B cell (primary cell): ENCODE results near the gene CAPZB. TPM values are rescaled to one million over a fixed set of nuclear protein-coding genes. Genes with fewer than 3 reads are reported as not detected.

ENCODE experiments used
- ATAC-seq: fragments of 200-7000 bp; cut with Tn5 transposase; one replicate; pipeline ENCODE4 v1.10.0; 2021; ENCODE audit warnings: low read depth, mild to moderate bottlenecking, moderate number of reproducible peaks, moderate library complexity
- CTCF ChIA-PET: fragments of 350-600 bp; sonication (Branson Sonifier 250); formaldehyde crosslinking; loops from one replicate; lab custom pipeline; 2021; ENCODE audit warnings: antibody characterized with exemption, inconsistent platforms; lab: Charles Lee
- POLR2A ChIA-PET: fragments of 350-600 bp; sonication (Branson Sonifier 250); formaldehyde crosslinking; loops from one replicate; lab custom pipeline; 2021; ENCODE audit warnings: antibody characterized with exemption; lab: Charles Lee
- DNase-seq: peaks from one replicate; pipeline ENCODE4 v3.0.0; 2013
- H2AFZ ChIP-seq: 2 replicates; pipeline ENCODE4 v1.6.1; 2012; ENCODE audit warnings: mild to moderate bottlenecking, low read depth, low read length; ENCODE audit not compliant: insufficient read depth, poor library complexity, severe bottlenecking
- H3K27ac ChIP-seq, 2 donors: 1 replicate in 1 of 2; 2 replicates in 1 of 2; pipeline ENCODE4 v1.5.1; 2012 to 2013; ENCODE audit warnings: low read length in 2 of 2, mild to moderate bottlenecking in 2 of 2, moderate library complexity in 1 of 2
- H3K27me3 ChIP-seq, 4 experiments: fragments of 200-600 bp in 1 of 4; sonication (generic) in 1 of 4; replicated peaks in 1 of 4; 1 replicate in 2 of 4; 2 replicates in 2 of 4; pipeline versions ENCODE4 v1.6.1 to v1.7.0; 2013 to 2016; ENCODE audit warnings: low read length in 3 of 4, mild to moderate bottlenecking in 2 of 4, mixed read lengths in 1 of 4, moderate library complexity in 1 of 4; ENCODE audit not compliant: insufficient read depth in 4 of 4, control insufficient read depth in 3 of 4; ENCODE audit errors: control extremely low read depth in 1 of 4
- H3K36me3 ChIP-seq, 2 experiments: replicated peaks in 1 of 2; 1 replicate in 1 of 2; 2 replicates in 1 of 2; pipeline versions ENCODE4 v1.6.1 to v1.7.1; 2013; ENCODE audit warnings: low read length in 1 of 2; ENCODE audit not compliant: insufficient read depth in 2 of 2, control insufficient read depth in 1 of 2; ENCODE audit errors: control extremely low read depth in 1 of 2, extremely low read depth in 1 of 2
- H3K4me1 ChIP-seq, 2 donors: fragments of 200-600 bp in 1 of 2; sonication (generic) in 1 of 2; 1 replicate in 1 of 2; 2 replicates in 1 of 2; pipeline versions ENCODE4 v1.5.1 to v1.6.1; 2013 to 2017; ENCODE audit warnings: low read length in 2 of 2; ENCODE audit not compliant: control insufficient read depth in 2 of 2, insufficient read depth in 2 of 2
- H3K4me2 ChIP-seq: replicated peaks from 2 replicates; pipeline ENCODE3; 2012; ENCODE audit warnings: mild to moderate bottlenecking, low read depth, low read length; ENCODE audit not compliant: poor library complexity, severe bottlenecking
- H3K4me3 ChIP-seq, 5 experiments: fragments of 200-600 bp in 1 of 5; sonication (generic) in 1 of 5; 1 replicate in 3 of 5; 2 replicates in 2 of 5; pipeline versions ENCODE4 v1.5.1 to v1.7.0; 2011 to 2016; ENCODE audit warnings: low read length in 4 of 5, mild to moderate bottlenecking in 4 of 5, low read depth in 2 of 5, control low read depth in 1 of 5, moderate library complexity in 1 of 5; ENCODE audit not compliant: insufficient read depth in 1 of 5; ENCODE audit errors: control extremely low read depth in 1 of 5, extremely low read depth in 1 of 5
- H3K79me2 ChIP-seq: fragments of 200-600 bp; sonication (generic); one replicate; pipeline ENCODE4 v1.6.0; 2016; ENCODE audit warnings: low read length; ENCODE audit not compliant: control insufficient read depth, insufficient read depth
- H3K9ac ChIP-seq: fragments of 200-600 bp; sonication (generic); 2 replicates; pipeline ENCODE4 v1.6.1; 2017; ENCODE audit warnings: mild to moderate bottlenecking, low read length, moderate library complexity
- H3K9me3 ChIP-seq, 3 donors: one replicate each; pipeline versions ENCODE4 v1.6.1 to v1.7.1; 2013; ENCODE audit warnings: low read length in 2 of 3; ENCODE audit not compliant: control insufficient read depth in 2 of 3, insufficient read depth in 1 of 3; ENCODE audit errors: control extremely low read depth in 1 of 3
- H4K20me1 ChIP-seq: 2 replicates; pipeline ENCODE4 v1.6.0; 2012; ENCODE audit warnings: mild to moderate bottlenecking, low read length; ENCODE audit not compliant: insufficient read depth, control insufficient read depth, poor library complexity, severe bottlenecking
- H3K27ac Mint-ChIP-seq: one replicate; pipeline ENCODE4 v1.8.0; 2021; ENCODE audit warnings: mixed read lengths
- H3K27me3 Mint-ChIP-seq: one replicate; pipeline ENCODE4 v1.8.0; 2021; ENCODE audit warnings: mixed read lengths
- H3K4me1 Mint-ChIP-seq: one replicate; pipeline ENCODE4 v1.8.0; 2021; ENCODE audit warnings: mixed read lengths
- H3K4me3 Mint-ChIP-seq: one replicate; pipeline ENCODE4 v1.8.0; 2021; ENCODE audit warnings: mixed read lengths
- H3K9me3 Mint-ChIP-seq: one replicate; pipeline ENCODE4 v1.8.0; 2022; ENCODE audit warnings: mixed read lengths; ENCODE audit not compliant: insufficient read depth
- CTCF ChIP-seq: fragments of 200-600 bp; IDR thresholded peaks from one replicate; pipeline ENCODE4 v1.8.0; 2022; ENCODE audit warnings: antibody characterized with exemption, mild to moderate bottlenecking
- EZH2 ChIP-seq: IDR thresholded peaks from 2 replicates; pipeline ENCODE4 v1.6.1; 2012; ENCODE audit warnings: borderline replicate concordance, low read depth, mild to moderate bottlenecking, moderate library complexity, low read length; ENCODE audit not compliant: insufficient read depth, poor library complexity, severe bottlenecking
- whole genome bisulfite sequencing: methylation state at CpG from one replicate; pipeline ENCODE4 v1.1.5; 2013; ENCODE audit warnings: missing lambda C conversion rate; ENCODE audit not compliant: insufficient coverage; 5-methylcytosine and 5-hydroxymethylcytosine counted together
- intact Hi-C: fragments of 100-400 bp; cut with micrococcal nuclease; formaldehyde crosslinking; loops from one replicate; pipeline ENCODE4 v1.10.0; 2022
- polyA minus RNA-seq: library from RNA; depleted of rRNA, polyadenylated mRNA; stranded (reverse); fragments of >200 nt; gene quantifications from 2 replicates; pipeline ENCODE4 v1.2.3, GENCODE V29; 2012
- polyA plus RNA-seq: library from polyadenylated mRNA; depleted of rRNA; stranded (reverse); fragments of >200 nt; gene quantifications from 2 replicates; pipeline ENCODE4 v1.2.3, GENCODE V29; 2012
- total RNA-seq, 2 donors: library from RNA; stranded (reverse); fragments of 120-200 nt in 1 of 2; gene quantifications; 1 replicate in 1 of 2; 2 replicates in 1 of 2; pipeline versions ENCODE4 v1.2.3 to v1.2.4, GENCODE V29; 2013 to 2022

The CAPZB gene
- total RNA-seq, result 193 and 201 TPM in 2 replicates
- 103 TPM for total RNA-seq (2013)
- 104 and 126 TPM in 2 replicates for polyA plus RNA-seq
- 83.1 and 111 TPM in 2 replicates for polyA minus RNA-seq

GRCh38 chr1:19485362-19486187 lies at the start of gene CAPZB:
Gene CAPZB, minus strand, starts transcription at chr1:19485539. Its CDS starts 101 bp downstream, at chr1:19485438.
- H3K4me1 ChIP-seq, result peaks cover 52 to 62% of the 10 kb centered on the region in 2 donors
- POLR2A ChIA-PET, result interaction anchor here (0.6 to 2.2 kb wide), 8 partner anchors 9 to 274 kb away, joined by 4 to 11 read pairs (median 6); a partner anchor contains a TSS
- intact Hi-C loops, result loop anchor here (1.0 to 5.0 kb wide), 7 partner anchors 8 to 275 kb away; partner anchors contain the start of gene UBR4

More at GRCh38 chr1:19485362-19486187, at the start of gene CAPZB:
- WGBS, result under 1% methylated on average over 97 of the region's 106 CpGs
- Histone ChIP-seq H3K9me3 (no peaks in the 10 kb centered on the region), H3K9ac (peak within 1 kb of the TSS; percentile 93), H3K79me2 (peaks cover 58% of the 10 kb centered on the region), H4K20me1 (peaks cover 46% of the 10 kb centered on the region), H3K4me2 (peak within 1 kb of the TSS; percentile 99), H2AFZ (peak within 1 kb of the TSS; percentile 80), H3K27me3 (no peaks in the 10 kb centered on the region), H3K36me3 (peaks cover 0 to 30% of the 10 kb centered on the region in 2 experiments), H3K27ac (peak within 1 kb of the TSS; percentile 81 to 90), H3K4me3 (peak within 1 kb of the TSS; percentile 72 to 94 (median 89))
- Mint-ChIP-seq H3K4me1 (peaks cover 64% of the 10 kb centered on the region), H3K27me3 (no peaks in the 10 kb centered on the region), H3K27ac (peak within 1 kb of the TSS; percentile 95), H3K9me3 (no peaks in the 10 kb centered on the region), H3K4me3 (peak within 1 kb of the TSS; percentile 89)
- DNase-seq (peak; percentile 94), ATAC-seq (peak; percentile 93)
- TF ChIP-seq EZH2, result no peak
- no peak for TF ChIP-seq CTCF
- CTCF ChIA-PET, result interaction anchor here (0.5 to 3.2 kb wide), 9 partner anchors 9 to 108 kb away, joined by 3 to 51 read pairs (median 4); no protein-coding TSS in a partner anchor
